Testis (tissue), 3 donors: ENCODE data around the gene OSBPL8. TPM values are rescaled to one million over a fixed set of nuclear protein-coding genes. Genes with fewer than 3 reads are reported as not detected.

Experiments used
- DNase-seq: peaks from one replicate; pipeline ENCODE4 v3.0.0-alpha.2; 2019
- H3K27ac ChIP-seq, 2 donors: fragments of 200-600 bp; sonication (generic); one replicate each; pipeline ENCODE4 v1.5.1; 2019
- H3K27me3 ChIP-seq: fragments of 200-600 bp; sonication (generic); one replicate; pipeline ENCODE4 v1.5.1; 2019
- H3K36me3 ChIP-seq: fragments of 200-600 bp; sonication (generic); one replicate; pipeline ENCODE4 v1.5.1; 2017; ENCODE audit warnings: low read depth; ENCODE audit errors: missing control alignments
- H3K4me1 ChIP-seq: fragments of 200-600 bp; sonication (generic); one replicate; pipeline ENCODE4 v1.5.1; 2019
- H3K4me3 ChIP-seq, 2 donors: fragments of 200-600 bp; sonication (generic); one replicate each; pipeline ENCODE4 v1.5.1; 2017 to 2019
- H3K9me3 ChIP-seq: fragments of 200-600 bp; sonication (generic); one replicate; pipeline ENCODE4 v1.5.1; 2017
- CTCF ChIP-seq, 3 experiments: fragments of 450-650 bp in 2 of 3; fragments of 200-600 bp in 1 of 3; sonication (generic) in 1 of 3; IDR thresholded peaks; one replicate each; pipeline ENCODE4 v1.5.1; 2016 to 2019; ENCODE audit warnings: antibody characterized with exemption in 3 of 3, mild to moderate bottlenecking in 2 of 3, moderate library complexity in 1 of 3
- POLR2A ChIP-seq: fragments of 450-650 bp; IDR thresholded peaks from one replicate; pipeline ENCODE4 v1.6.1; 2017; ENCODE audit warnings: antibody characterized with exemption, mild to moderate bottlenecking, moderate library complexity
- WGBS, 2 donors: methylation state at CpG; one replicate each; pipeline ENCODE4 v1.1.5; 2018; 5-methylcytosine and 5-hydroxymethylcytosine counted together
- intact Hi-C: fragments of 100-400 bp; cut with DNase I; formaldehyde crosslinking; loops from one replicate; pipeline ENCODE4 v1.15.1; 2023; ENCODE audit warnings: low total_unique reads
- polyA plus RNA-seq: library from polyadenylated mRNA; stranded (reverse); fragments of 350-450 nt; fragmentation: Illumina TruSeq; extraction: RNeasy Lipid Tissue Mini Kit (QIAGEN cat#74804); gene quantifications from one replicate; pipeline ENCODE4 v1.2.3, GENCODE V29; 2014; ENCODE audit warnings: low read depth, low replicate concordance; ENCODE audit not compliant: insufficient read depth
- total RNA-seq, 2 donors: library from RNA; depleted of rRNA; stranded (reverse); fragments of >200 nt; gene quantifications; one replicate each; pipeline ENCODE4 v1.2.3, GENCODE V29; 2016

OSBPL8 gene
- total and polyA plus RNA-seq, 3 donors from 2014 or later, result 19.1 to 77.5 (median 64.3) TPM

GRCh38 chr12:76508128-76508980, 51.2 kb downstream of the OSBPL8 start:
- WGBS, 2 donors, result 86 to 90% methylated on average over 6 of the region's 6 CpGs

GRCh38 chr12:76506149-76506548, 53.4 kb downstream of the OSBPL8 start:
- Histone ChIP-seq H3K36me3 (no peaks in the 10 kb centered on the region), H3K4me3 (no peak overlapping the region), H3K4me1 (no peaks in the 10 kb centered on the region), H3K27ac (no peak overlapping the region), H3K9me3 (no peaks in the 10 kb centered on the region), H3K27me3 (no peaks in the 10 kb centered on the region)
- DNase-seq, result no peak
- intact Hi-C loops, result no loop called here
- no peak for TF ChIP-seq POLR2A
- WGBS, 2 donors, result 95% methylated on average over 3 of the region's 3 CpGs

More at GRCh38 chr12:76508128-76508980, 51.2 kb downstream of the OSBPL8 start:
- DNase-seq, result no peak
- no peak overlapping the region for H3K4me3 ChIP-seq
- TF ChIP-seq CTCF (IDR thresholded peaks at IDR 0.05) (no peak), POLR2A (no peak)
- no peaks in the 10 kb centered on the region for H3K36me3 ChIP-seq
- intact Hi-C loops, result no loop called here
- H3K27me3 ChIP-seq, result no peaks in the 10 kb centered on the region
- no peak overlapping the region for H3K27ac ChIP-seq
- H3K9me3 ChIP-seq, result no peaks in the 10 kb centered on the region
- H3K4me1 ChIP-seq, result no peaks in the 10 kb centered on the region

GRCh38 chr12:76505050-76505449, 54.5 kb downstream of the OSBPL8 start:
- Histone ChIP-seq H3K4me3 (no peak overlapping the region), H3K9me3 (no peaks in the 10 kb centered on the region), H3K4me1 (no peaks in the 10 kb centered on the region), H3K27ac (no peak overlapping the region), H3K36me3 (no peaks in the 10 kb centered on the region), H3K27me3 (no peaks in the 10 kb centered on the region)
- DNase-seq, result no peak
- intact Hi-C loops, result no loop called here
- 91 to 100% methylated on average over 2 of the region's 2 CpGs for WGBS, 2 donors
- TF ChIP-seq POLR2A (no peak), CTCF (IDR thresholded peaks at IDR 0.05) (no peak)

GRCh38 chr12:76504606-76505005, 55.0 kb downstream of the OSBPL8 start:
- intact Hi-C loops, result no loop called here
- Histone ChIP-seq H3K36me3 (no peaks in the 10 kb centered on the region), H3K27ac (no peak overlapping the region), H3K9me3 (no peaks in the 10 kb centered on the region), H3K27me3 (no peaks in the 10 kb centered on the region), H3K4me1 (no peaks in the 10 kb centered on the region), H3K4me3 (no peak overlapping the region)
- TF ChIP-seq CTCF (IDR thresholded peaks at IDR 0.05), result no peak
- no peak for TF ChIP-seq POLR2A
- DNase-seq, result no peak
- WGBS, 2 donors, result 100% methylated on average over 2 of the region's 2 CpGs

- Histone ChIP-seq H3K4me1 (no peaks in the 10 kb centered on the region), H3K9me3 (no peaks in the 10 kb centered on the region), H3K27ac (no peak overlapping the region), H3K36me3 (no peaks in the 10 kb centered on the region), H3K27me3 (no peaks in the 10 kb centered on the region), H3K4me3 (no peak overlapping the region)
- intact Hi-C loops, result no loop called here
- TF ChIP-seq CTCF (IDR thresholded peaks at IDR 0.05) (no peak), POLR2A (no peak)
- no peak for DNase-seq
Observed at GRCh38 chr12:76503957-76504356, 55.6 kb downstream of the OSBPL8 start.
